ENCODE results near the gene KLK3.

KLK3 gene

GRCh38 chr19:50814883-50815282, 39.8 kb upstream of the KLK3 start:
- H3K36me3 ChIP-seq (ENCODE audit: control insufficient read depth in 1 of 2, insufficient read depth in 2 of 2, low read depth in 1 of 2, low read length in 2 of 2) = no peaks in the 10 kb centered on the region
- no peak overlapping the region for H3K4me3 ChIP-seq (ENCODE audit: insufficient read depth in 1 of 2, low read depth in 1 of 2, low read length in 2 of 2)
- no peak overlapping the region for H3K4me2 ChIP-seq (ENCODE audit: low read length, poor library complexity, severe bottlenecking)
- no peak overlapping the region for H4K8ac ChIP-seq (ENCODE audit: low read length)
- H3K4me1 ChIP-seq (ENCODE audit: control insufficient read depth, insufficient read depth, low read depth, low read length) = peaks cover 2% of the 10 kb centered on the region
- 80% methylated on average over 5 of the region's 5 CpGs for WGBS
- no peak overlapping the region for H3K18ac ChIP-seq (ENCODE audit: low read depth in 1 of 2, low read length in 2 of 2)
- no peak overlapping the region for H2BK5ac ChIP-seq (ENCODE audit: low read depth, low read length, poor library complexity, severe bottlenecking)
- H2BK12ac ChIP-seq (ENCODE audit: low read length in 2 of 2) = no peak overlapping the region
- H3K23ac ChIP-seq (ENCODE audit: low read length in 2 of 2) = no peak overlapping the region
- H4K91ac ChIP-seq (ENCODE audit: low read length) = no peak overlapping the region
- no peak overlapping the region for H2AK5ac ChIP-seq (ENCODE audit: low read length, severe bottlenecking)
- no peak overlapping the region for H2AFZ ChIP-seq (ENCODE audit: low read depth, low read length)
- no peak for DNase-seq
- H2BK120ac ChIP-seq (ENCODE audit: low read depth, low read length) = no peak overlapping the region
- H3K79me1 ChIP-seq (replicated peaks; ENCODE audit: low read length, poor library complexity, severe bottlenecking) = no peaks in the 10 kb centered on the region
- H3K27ac ChIP-seq (ENCODE audit: low read length, poor library complexity, severe bottlenecking) = no peak overlapping the region
- H3K14ac ChIP-seq (ENCODE audit: low read length in 2 of 2) = no peak overlapping the region
- H3K9me3 ChIP-seq (ENCODE audit: control insufficient read depth, low read length) = no peaks in the 10 kb centered on the region
- no peak overlapping the region for H2BK15ac ChIP-seq (ENCODE audit: low read depth, poor library complexity, severe bottlenecking)
- H3K4ac ChIP-seq (ENCODE audit: low read depth in 1 of 2, low read length in 2 of 2) = no peak overlapping the region
- H3K9ac ChIP-seq (ENCODE audit: low read length) = no peak overlapping the region
- peaks cover 19 to 45% of the 10 kb centered on the region in 2 experiments for H3K27me3 ChIP-seq (ENCODE audit: control insufficient read depth in 1 of 2, insufficient read depth in 1 of 2, low read length in 2 of 2)

DNA sequence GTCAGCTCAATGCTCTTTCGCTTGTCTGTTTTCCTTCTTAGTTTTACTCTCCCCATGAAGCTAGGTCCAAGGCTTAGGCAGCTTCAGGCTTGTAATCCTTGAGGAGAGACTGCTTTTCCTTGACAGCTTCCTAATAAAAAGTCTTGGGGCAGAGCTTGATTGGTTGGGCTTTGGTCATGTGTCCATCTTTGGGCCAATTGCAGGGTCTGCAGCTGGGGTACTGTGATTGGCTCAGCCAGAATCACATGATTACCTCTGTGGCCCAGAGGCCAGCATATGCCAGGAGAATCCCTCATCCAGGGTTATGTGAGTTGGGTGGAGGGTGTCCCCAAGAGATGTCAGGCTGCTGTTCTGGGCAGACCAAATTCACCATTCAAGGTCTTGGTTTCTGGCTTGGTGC, 39.3 kb upstream of the KLK3 start:
- Histone ChIP-seq H3K18ac (ENCODE audit: low read depth in 1 of 2, low read length in 2 of 2) (no peak overlapping the region), H2AFZ (ENCODE audit: low read depth, low read length) (no peak overlapping the region), H3K4me2 (ENCODE audit: low read length, poor library complexity, severe bottlenecking) (no peak overlapping the region), H2AK5ac (ENCODE audit: low read length, severe bottlenecking) (no peak overlapping the region), H2BK5ac (ENCODE audit: low read depth, low read length, poor library complexity, severe bottlenecking) (no peak overlapping the region), H3K23ac (ENCODE audit: low read length in 2 of 2) (no peak overlapping the region), H4K91ac (ENCODE audit: low read length) (no peak overlapping the region), H2BK12ac (ENCODE audit: low read length in 2 of 2) (no peak overlapping the region), H3K27me3 (ENCODE audit: control insufficient read depth in 1 of 2, insufficient read depth in 1 of 2, low read length in 2 of 2) (peaks cover 25 to 51% of the 10 kb centered on the region in 2 experiments), H3K4me1 (ENCODE audit: control insufficient read depth, insufficient read depth, low read depth, low read length) (peaks cover 2% of the 10 kb centered on the region), H3K14ac (ENCODE audit: low read length in 2 of 2) (no peak overlapping the region), H3K9ac (ENCODE audit: low read length) (no peak overlapping the region), H3K27ac (ENCODE audit: low read length, poor library complexity, severe bottlenecking) (no peak overlapping the region), H3K36me3 (ENCODE audit: control insufficient read depth in 1 of 2, insufficient read depth in 2 of 2, low read depth in 1 of 2, low read length in 2 of 2) (no peaks in the 10 kb centered on the region), H2BK120ac (ENCODE audit: low read depth, low read length) (no peak overlapping the region), H3K4ac (ENCODE audit: low read depth in 1 of 2, low read length in 2 of 2) (no peak overlapping the region), H2BK15ac (ENCODE audit: low read depth, poor library complexity, severe bottlenecking) (no peak overlapping the region), H3K9me3 (ENCODE audit: control insufficient read depth, low read length) (no peaks in the 10 kb centered on the region), H3K4me3 (ENCODE audit: insufficient read depth in 1 of 2, low read depth in 1 of 2, low read length in 2 of 2) (no peak overlapping the region), H3K79me1 (replicated peaks; ENCODE audit: low read length, poor library complexity, severe bottlenecking) (no peaks in the 10 kb centered on the region), H4K8ac (ENCODE audit: low read length) (no peak overlapping the region)
- no peak for DNase-seq
- 83% methylated on average over 1 of the region's 1 CpG for WGBS

DNA sequence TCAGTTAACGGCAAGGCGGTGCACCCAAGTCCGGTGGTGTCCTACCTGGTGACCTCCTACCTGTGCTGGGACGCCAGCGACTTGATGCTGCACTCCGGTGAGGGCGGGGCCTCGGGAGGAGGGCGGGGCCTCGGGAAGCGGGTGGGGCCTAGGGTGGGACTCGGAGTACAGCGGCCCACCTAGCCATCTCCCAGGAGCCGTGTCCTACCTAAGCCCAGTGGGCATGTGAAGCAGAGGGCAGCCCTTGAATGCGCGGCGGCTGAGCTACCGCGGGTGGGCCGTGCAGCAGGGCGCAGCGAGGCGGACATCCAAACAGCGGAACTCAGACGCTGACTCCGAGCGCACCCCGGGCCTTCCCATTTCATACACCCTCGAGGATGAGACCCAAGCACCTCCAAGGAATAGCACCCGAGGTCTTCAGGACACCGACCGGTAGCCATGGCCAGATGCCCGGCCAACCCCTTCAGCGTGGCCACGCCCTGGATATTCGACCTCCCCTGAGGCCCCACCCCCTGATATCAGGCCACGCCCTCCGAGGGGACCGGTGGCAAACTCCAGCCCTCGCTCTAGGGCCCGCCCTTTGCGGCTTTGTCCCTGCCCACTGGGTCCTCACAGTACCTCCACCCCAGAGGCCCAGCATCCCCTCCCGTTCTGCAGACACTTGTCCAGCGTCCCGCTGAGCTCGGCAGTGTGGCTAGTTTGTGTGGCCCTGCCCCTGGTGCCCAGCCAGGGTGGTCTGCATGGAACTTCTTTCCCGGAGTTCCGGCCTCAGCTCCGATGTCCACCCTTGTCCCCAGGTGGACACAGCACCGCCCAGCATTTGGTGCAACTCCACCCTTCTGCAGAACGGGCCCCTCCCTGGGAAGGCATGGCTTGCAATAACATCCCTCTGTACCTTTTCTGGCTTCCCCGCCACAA, 36.5 kb upstream of the KLK3 start:
- no peak overlapping the region for H2AK5ac ChIP-seq (ENCODE audit: low read length, severe bottlenecking)
- H3K23ac ChIP-seq (ENCODE audit: low read length in 2 of 2) = peak overlapping the region in 1 of 2 experiments; percentile 34
- H3K27me3 ChIP-seq (ENCODE audit: control insufficient read depth in 1 of 2, insufficient read depth in 1 of 2, low read length in 2 of 2) = peaks cover 44 to 76% of the 10 kb centered on the region in 2 experiments
- no peak overlapping the region for H2BK120ac ChIP-seq (ENCODE audit: low read depth, low read length)
- no peak overlapping the region for H3K18ac ChIP-seq (ENCODE audit: low read depth in 1 of 2, low read length in 2 of 2)
- no peaks in the 10 kb centered on the region for H3K9me3 ChIP-seq (ENCODE audit: control insufficient read depth, low read length)
- H3K4me3 ChIP-seq (ENCODE audit: insufficient read depth in 1 of 2, low read depth in 1 of 2, low read length in 2 of 2) = peak overlapping the region in 1 of 2 experiments; percentile 55
- no peaks in the 10 kb centered on the region for H3K36me3 ChIP-seq (ENCODE audit: control insufficient read depth in 1 of 2, insufficient read depth in 2 of 2, low read depth in 1 of 2, low read length in 2 of 2)
- no peak overlapping the region for H4K91ac ChIP-seq (ENCODE audit: low read length)
- no peak overlapping the region for H2BK5ac ChIP-seq (ENCODE audit: low read depth, low read length, poor library complexity, severe bottlenecking)
- no peak overlapping the region for H3K4ac ChIP-seq (ENCODE audit: low read depth in 1 of 2, low read length in 2 of 2)
- peak overlapping the region; percentile 86 for H2AFZ ChIP-seq (ENCODE audit: low read depth, low read length)
- no peak overlapping the region for H3K14ac ChIP-seq (ENCODE audit: low read length in 2 of 2)
- no peak overlapping the region for H3K9ac ChIP-seq (ENCODE audit: low read length)
- peak; percentile 16 for DNase-seq
- no peaks in the 10 kb centered on the region for H3K79me1 ChIP-seq (replicated peaks; ENCODE audit: low read length, poor library complexity, severe bottlenecking)
- H2BK15ac ChIP-seq (ENCODE audit: low read depth, poor library complexity, severe bottlenecking) = peak overlapping the region; percentile 16
- H3K27ac ChIP-seq (ENCODE audit: low read length, poor library complexity, severe bottlenecking) = no peak overlapping the region
- H2BK12ac ChIP-seq (ENCODE audit: low read length in 2 of 2) = no peak overlapping the region
- WGBS = 15% methylated on average over 52 of the region's 52 CpGs
- H3K4me1 ChIP-seq (ENCODE audit: control insufficient read depth, insufficient read depth, low read depth, low read length) = peaks cover 2% of the 10 kb centered on the region
- no peak overlapping the region for H3K4me2 ChIP-seq (ENCODE audit: low read length, poor library complexity, severe bottlenecking)
- H4K8ac ChIP-seq (ENCODE audit: low read length) = no peak overlapping the region

GRCh38 chr19:50818859-50819472, 35.7 kb upstream of the KLK3 start:
- Histone ChIP-seq H2AK5ac (ENCODE audit: low read length, severe bottlenecking) (no peak overlapping the region), H3K9ac (ENCODE audit: low read length) (no peak overlapping the region), H2BK5ac (ENCODE audit: low read depth, low read length, poor library complexity, severe bottlenecking) (no peak overlapping the region), H3K4me3 (ENCODE audit: insufficient read depth in 1 of 2, low read depth in 1 of 2, low read length in 2 of 2) (no peak overlapping the region), H2BK12ac (ENCODE audit: low read length in 2 of 2) (no peak overlapping the region), H4K91ac (ENCODE audit: low read length) (no peak overlapping the region), H3K4ac (ENCODE audit: low read depth in 1 of 2, low read length in 2 of 2) (no peak overlapping the region), H2AFZ (ENCODE audit: low read depth, low read length) (no peak overlapping the region), H3K9me3 (ENCODE audit: control insufficient read depth, low read length) (no peaks in the 10 kb centered on the region), H2BK15ac (ENCODE audit: low read depth, poor library complexity, severe bottlenecking) (no peak overlapping the region), H4K8ac (ENCODE audit: low read length) (no peak overlapping the region), H3K36me3 (ENCODE audit: control insufficient read depth in 1 of 2, insufficient read depth in 2 of 2, low read depth in 1 of 2, low read length in 2 of 2) (no peaks in the 10 kb centered on the region), H3K23ac (ENCODE audit: low read length in 2 of 2) (no peak overlapping the region), H3K79me1 (replicated peaks; ENCODE audit: low read length, poor library complexity, severe bottlenecking) (no peaks in the 10 kb centered on the region), H3K14ac (ENCODE audit: low read length in 2 of 2) (no peak overlapping the region), H3K27ac (ENCODE audit: low read length, poor library complexity, severe bottlenecking) (no peak overlapping the region), H2BK120ac (ENCODE audit: low read depth, low read length) (no peak overlapping the region), H3K4me1 (ENCODE audit: control insufficient read depth, insufficient read depth, low read depth, low read length) (peaks cover 2% of the 10 kb centered on the region), H3K27me3 (ENCODE audit: control insufficient read depth in 1 of 2, insufficient read depth in 1 of 2, low read length in 2 of 2) (peaks cover 44 to 78% of the 10 kb centered on the region in 2 experiments), H3K4me2 (ENCODE audit: low read length, poor library complexity, severe bottlenecking) (no peak overlapping the region), H3K18ac (ENCODE audit: low read depth in 1 of 2, low read length in 2 of 2) (no peak overlapping the region)
- 71% methylated on average over 11 of the region's 12 CpGs for WGBS
- no peak for DNase-seq
